Kidney (tissue), 14 donors: Measurements from ENCODE around the gene ZC3H13. TPM values are rescaled to one million over a fixed set of nuclear protein-coding genes. Genes with fewer than 3 reads are reported as not detected.

Experiments
- DNase-seq, 5 donors: peaks; one replicate each; pipeline ENCODE4 v3.0.0-alpha.2; 2013 to 2020
- FAIRE-seq: peaks from 2 replicates; lab custom pipeline; 2012; peaks lifted over from hg19 to GRCh38; lab: Jason Lieb, UNC
- H3K27ac ChIP-seq, 2 donors: one replicate each; pipeline ENCODE4 v1.7.0; 2013; ENCODE audit warnings: low read depth in 2 of 2, low read length in 2 of 2, inconsistent platforms in 1 of 2
- H3K27me3 ChIP-seq: one replicate; pipeline ENCODE4 v1.7.1; 2013; ENCODE audit warnings: low read length, inconsistent platforms; ENCODE audit not compliant: control insufficient read depth, insufficient read depth
- H3K36me3 ChIP-seq, 3 donors: one replicate each; pipeline versions ENCODE4 v1.7.0 to v1.7.1; 2013; ENCODE audit warnings: low read length in 3 of 3, control low read depth in 1 of 3, inconsistent platforms in 1 of 3; ENCODE audit not compliant: insufficient read depth in 3 of 3, control insufficient read depth in 2 of 3
- H3K4me1 ChIP-seq, 3 donors: one replicate each; pipeline versions ENCODE4 v1.7.0 to v1.7.1; 2013; ENCODE audit warnings: low read length in 3 of 3, inconsistent platforms in 1 of 3, low read depth in 1 of 3; ENCODE audit not compliant: control insufficient read depth in 2 of 3, insufficient read depth in 2 of 3
- H3K4me3 ChIP-seq, 3 donors: one replicate each; pipeline versions ENCODE4 v1.7.0 to v1.8.1; 2013; ENCODE audit warnings: low read length in 3 of 3, control low read depth in 1 of 3, inconsistent platforms in 1 of 3
- H3K9ac ChIP-seq, 3 donors: one replicate each; pipeline versions ENCODE4 v1.7.0 to v1.7.1; 2013; ENCODE audit warnings: low read length in 3 of 3, control low read depth in 1 of 3, inconsistent platforms in 1 of 3
- H3K9me3 ChIP-seq, 3 donors: one replicate each; pipeline versions ENCODE4 v1.7.0 to v1.7.1; 2013; ENCODE audit warnings: low read length in 3 of 3, control low read depth in 1 of 3, inconsistent platforms in 1 of 3; ENCODE audit not compliant: control insufficient read depth in 2 of 3, insufficient read depth in 1 of 3
- intact Hi-C: fragments of 100-400 bp; cut with DNase I; formaldehyde crosslinking; loops from one replicate; pipeline ENCODE4 v1.11.1; 2022
- polyA plus RNA-seq: library from polyadenylated mRNA; stranded (reverse); fragments of 350-450 nt; fragmentation: Illumina TruSeq; extraction: RNeasy Lipid Tissue Mini Kit (QIAGEN cat#74804); gene quantifications from one replicate; pipeline ENCODE4 v1.2.3, GENCODE V29; 2014; ENCODE audit warnings: low read depth, low replicate concordance; ENCODE audit not compliant: insufficient read depth
- total RNA-seq: library from RNA; stranded (reverse); fragmentation: NEBNext Ultra II Directional; extraction: Animal tissue kit (Norgen Biotek cat#: 25700); gene quantifications from one replicate; pipeline ENCODE4 v1.2.1, GENCODE V29; 2021
- TF ChIP-seq, protein P1 (sequence below): IDR thresholded peaks from 3 replicates; pipeline ENCODE4 v1.5.1; 2012; ENCODE audit warnings: mild to moderate bottlenecking, moderate library complexity, borderline replicate concordance; ENCODE audit not compliant: insufficient read depth; ENCODE audit errors: extremely low read depth
- donor health status: control.
- donor health status: control.
- donor health status: control.
- donor health status: control.
- donor health status: control.
- donor health status: DM: yes; HTN: yes; CAD: no.
- donor health status: Normal renal cell carcinoma (clear cell type).

The ZC3H13 gene
- total and polyA plus RNA-seq, 2 donors from 2014 or later: 6.4 to 53.1 TPM

DNA sequence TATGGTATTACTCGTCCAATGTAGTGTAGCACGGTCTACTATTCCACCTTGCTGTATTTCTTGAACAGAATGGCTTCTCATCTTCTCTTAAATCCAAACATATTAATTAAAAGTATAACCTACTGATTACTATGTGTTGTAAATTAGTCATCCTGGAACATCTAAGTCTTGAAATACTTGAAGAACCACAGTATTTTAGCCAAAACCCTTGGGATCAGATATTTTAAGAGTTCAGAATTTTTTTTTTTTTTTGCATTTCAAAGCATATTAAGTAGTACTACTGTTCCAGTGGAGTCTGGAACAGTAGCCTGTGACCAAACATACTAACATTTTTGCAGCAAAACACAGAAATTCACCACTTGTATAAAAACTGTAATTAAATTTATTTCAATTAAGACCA, 30.1 kb downstream of the ZC3H13 start:
- DNase-seq (no peak), FAIRE-seq (no peak)
- Histone ChIP-seq H3K4me3 (no peak overlapping the region), H3K27me3 (no peaks in the 10 kb centered on the region), H3K9me3 (no peaks in the 10 kb centered on the region), H3K9ac (no peak overlapping the region), H3K4me1 (no peaks in the 10 kb centered on the region), H3K36me3 (peaks cover 0 to 15% (median 0%) of the 10 kb centered on the region in 3 donors), H3K27ac (no peak overlapping the region)
- TF ChIP-seq, protein P1, sequence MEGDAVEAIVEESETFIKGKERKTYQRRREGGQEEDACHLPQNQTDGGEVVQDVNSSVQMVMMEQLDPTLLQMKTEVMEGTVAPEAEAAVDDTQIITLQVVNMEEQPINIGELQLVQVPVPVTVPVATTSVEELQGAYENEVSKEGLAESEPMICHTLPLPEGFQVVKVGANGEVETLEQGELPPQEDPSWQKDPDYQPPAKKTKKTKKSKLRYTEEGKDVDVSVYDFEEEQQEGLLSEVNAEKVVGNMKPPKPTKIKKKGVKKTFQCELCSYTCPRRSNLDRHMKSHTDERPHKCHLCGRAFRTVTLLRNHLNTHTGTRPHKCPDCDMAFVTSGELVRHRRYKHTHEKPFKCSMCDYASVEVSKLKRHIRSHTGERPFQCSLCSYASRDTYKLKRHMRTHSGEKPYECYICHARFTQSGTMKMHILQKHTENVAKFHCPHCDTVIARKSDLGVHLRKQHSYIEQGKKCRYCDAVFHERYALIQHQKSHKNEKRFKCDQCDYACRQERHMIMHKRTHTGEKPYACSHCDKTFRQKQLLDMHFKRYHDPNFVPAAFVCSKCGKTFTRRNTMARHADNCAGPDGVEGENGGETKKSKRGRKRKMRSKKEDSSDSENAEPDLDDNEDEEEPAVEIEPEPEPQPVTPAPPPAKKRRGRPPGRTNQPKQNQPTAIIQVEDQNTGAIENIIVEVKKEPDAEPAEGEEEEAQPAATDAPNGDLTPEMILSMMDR: no peak
- intact Hi-C loops: no loop called here

- TF ChIP-seq, protein P1: no peak
- no peak for DNase-seq
- Histone ChIP-seq H3K4me1 (no peaks in the 10 kb centered on the region), H3K9ac (no peak overlapping the region), H3K4me3 (no peak overlapping the region), H3K27ac (no peak overlapping the region), H3K9me3 (no peaks in the 10 kb centered on the region), H3K27me3 (no peaks in the 10 kb centered on the region), H3K36me3 (peaks cover 4 to 30% (median 6%) of the 10 kb centered on the region in 3 donors)
- intact Hi-C loops: no loop called here
- FAIRE-seq: no peak
Measured at GRCh38 chr13:46016216-46016615, 36.3 kb downstream of the ZC3H13 start.

- no peak overlapping the region for H3K4me3 ChIP-seq
- FAIRE-seq (no peak), DNase-seq (no peak)
- TF ChIP-seq, protein P1: no peak
- H3K36me3 ChIP-seq: peaks cover 4 to 30% (median 8%) of the 10 kb centered on the region in 3 donors
- intact Hi-C loops: no loop called here
- no peak overlapping the region for H3K27ac ChIP-seq
- H3K27me3 ChIP-seq: no peaks in the 10 kb centered on the region
- H3K9ac ChIP-seq: no peak overlapping the region
- no peaks in the 10 kb centered on the region for H3K4me1 ChIP-seq
- H3K9me3 ChIP-seq: no peaks in the 10 kb centered on the region
Measured at GRCh38 chr13:46015366-46015765, 37.2 kb downstream of the ZC3H13 start.

DNA sequence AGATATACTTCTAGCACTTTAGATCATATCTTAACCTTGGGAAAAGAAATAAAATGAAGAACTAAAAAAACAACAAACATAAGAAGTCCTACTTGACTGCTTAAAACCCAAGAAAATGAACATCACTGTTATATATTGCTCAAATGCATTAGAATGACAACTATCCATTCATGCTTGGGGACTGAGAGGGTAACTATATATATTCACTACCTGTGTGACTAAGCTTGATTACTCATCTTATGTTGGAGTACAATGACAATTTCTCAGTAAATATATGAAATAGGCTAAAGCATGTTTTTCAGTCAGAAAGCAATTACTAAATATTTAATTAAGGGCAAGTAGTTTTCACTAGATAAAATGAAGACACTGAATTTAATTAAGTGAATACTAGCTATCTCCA, 40.1 kb downstream of the ZC3H13 start:
- intact Hi-C loops: no loop called here
- TF ChIP-seq, protein P1: no peak
- Histone ChIP-seq H3K4me3 (no peak overlapping the region), H3K27me3 (no peaks in the 10 kb centered on the region), H3K36me3 (peaks cover 4 to 30% (median 11%) of the 10 kb centered on the region in 3 donors), H3K9ac (no peak overlapping the region), H3K9me3 (no peaks in the 10 kb centered on the region), H3K4me1 (no peaks in the 10 kb centered on the region), H3K27ac (no peak overlapping the region)
- no peak for FAIRE-seq
- DNase-seq: no peak
